GM12873 (cell line): Measurements from ENCODE around the gene SUGCT.

Source experiments
- TF ChIP-seq, protein P1 (sequence below): IDR thresholded peaks from 2 replicates; pipeline ENCODE4 v1.5.1; 2012; ENCODE audit warnings: low read depth, mild to moderate bottlenecking, moderate library complexity, low read length, control low read depth; ENCODE audit not compliant: insufficient read depth; ENCODE audit errors: missing control alignments

Gene SUGCT

GRCh38 chr7:40899636-40900507, 765.1 kb downstream of the SUGCT start:
- TF ChIP-seq, protein P1, sequence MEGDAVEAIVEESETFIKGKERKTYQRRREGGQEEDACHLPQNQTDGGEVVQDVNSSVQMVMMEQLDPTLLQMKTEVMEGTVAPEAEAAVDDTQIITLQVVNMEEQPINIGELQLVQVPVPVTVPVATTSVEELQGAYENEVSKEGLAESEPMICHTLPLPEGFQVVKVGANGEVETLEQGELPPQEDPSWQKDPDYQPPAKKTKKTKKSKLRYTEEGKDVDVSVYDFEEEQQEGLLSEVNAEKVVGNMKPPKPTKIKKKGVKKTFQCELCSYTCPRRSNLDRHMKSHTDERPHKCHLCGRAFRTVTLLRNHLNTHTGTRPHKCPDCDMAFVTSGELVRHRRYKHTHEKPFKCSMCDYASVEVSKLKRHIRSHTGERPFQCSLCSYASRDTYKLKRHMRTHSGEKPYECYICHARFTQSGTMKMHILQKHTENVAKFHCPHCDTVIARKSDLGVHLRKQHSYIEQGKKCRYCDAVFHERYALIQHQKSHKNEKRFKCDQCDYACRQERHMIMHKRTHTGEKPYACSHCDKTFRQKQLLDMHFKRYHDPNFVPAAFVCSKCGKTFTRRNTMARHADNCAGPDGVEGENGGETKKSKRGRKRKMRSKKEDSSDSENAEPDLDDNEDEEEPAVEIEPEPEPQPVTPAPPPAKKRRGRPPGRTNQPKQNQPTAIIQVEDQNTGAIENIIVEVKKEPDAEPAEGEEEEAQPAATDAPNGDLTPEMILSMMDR: no peak

GRCh38 chr7:40903872-40904271, 769.1 kb downstream of the SUGCT start:
- TF ChIP-seq, protein P1: no peak

DNA sequence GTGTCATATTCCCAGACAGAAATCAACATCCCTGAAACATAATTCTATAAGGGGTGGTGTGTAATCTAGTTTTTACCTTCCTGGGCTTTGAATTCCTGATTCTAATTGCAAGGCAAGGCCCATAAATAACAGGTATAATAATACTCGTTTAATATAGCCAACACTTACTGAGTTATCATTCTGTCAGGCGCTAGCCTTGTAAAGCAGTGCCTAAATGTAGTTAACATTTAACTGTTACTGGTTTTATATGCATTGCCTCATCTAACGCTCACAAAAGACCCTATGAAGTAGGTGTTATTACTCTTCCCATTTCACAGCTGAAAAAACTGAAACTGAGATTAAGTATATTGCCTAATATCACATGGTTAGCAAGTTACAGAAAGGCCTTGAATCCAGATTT, 772.5 kb downstream of the SUGCT start:
- TF ChIP-seq, protein P1: no peak

GRCh38 chr7:40909346-40909980, 774.7 kb downstream of the SUGCT start:
- TF ChIP-seq, protein P1: no peak
